Heart left ventricle (tissue), 13 donors: Measurements from ENCODE around the gene CPT1A.

ENCODE experiments used
- POLR2A ChIP-seq, 2 donors: fragments of 450-650 bp; IDR thresholded peaks; one replicate each; pipeline ENCODE4 v1.6.1; 2017; ENCODE audit warnings: antibody characterized with exemption in 2 of 2, mild to moderate bottlenecking in 2 of 2, moderate library complexity in 2 of 2
- TF ChIP-seq, protein P1 (sequence below), 12 donors: fragments of 200-600 bp; sonication (generic) in 4 of 12; IDR thresholded peaks; one replicate each; pipeline versions ENCODE4 v1.5.0 to v1.8.0; 2018 to 2022; ENCODE audit warnings: antibody characterized with exemption in 12 of 12, mild to moderate bottlenecking in 5 of 12
- donor health status: ischemic (EF 13 %, LVEDD 7.1; RV severe dilation, severe dysfunction).
- donor health status: DM: no; HTN: yes; CAD: no.
- donor health status: DM: no; HTN: no; CAD: no.
- donor health status: ischemic (EF 25% LVEDD 6.9; RV normal size, moderate dysfunction).
- donor health status: ischemic (EF 25% LVEDD 5.7; RV mildly dilated, moderate dysfunction).
- donor health status: ischemic (EF 35%, LVEDD 5.7; RV mildly dilated, moderate dysfunction).
- donor health status: nonischemic (EF 11% LVEDD 7.7; RV severe dilation, severe dysfunction).
- donor health status: DM: yes; HTN: yes; CAD: no.
- donor health status: PGD.
- donor health status: ischemic (EF 29% LVEDD 5.4; RV normal size, mild dysfunction).
- donor health status: nonischemic (EF 23%, LVEDD 6.1; RV moderate dilation, normal function).

DNA sequence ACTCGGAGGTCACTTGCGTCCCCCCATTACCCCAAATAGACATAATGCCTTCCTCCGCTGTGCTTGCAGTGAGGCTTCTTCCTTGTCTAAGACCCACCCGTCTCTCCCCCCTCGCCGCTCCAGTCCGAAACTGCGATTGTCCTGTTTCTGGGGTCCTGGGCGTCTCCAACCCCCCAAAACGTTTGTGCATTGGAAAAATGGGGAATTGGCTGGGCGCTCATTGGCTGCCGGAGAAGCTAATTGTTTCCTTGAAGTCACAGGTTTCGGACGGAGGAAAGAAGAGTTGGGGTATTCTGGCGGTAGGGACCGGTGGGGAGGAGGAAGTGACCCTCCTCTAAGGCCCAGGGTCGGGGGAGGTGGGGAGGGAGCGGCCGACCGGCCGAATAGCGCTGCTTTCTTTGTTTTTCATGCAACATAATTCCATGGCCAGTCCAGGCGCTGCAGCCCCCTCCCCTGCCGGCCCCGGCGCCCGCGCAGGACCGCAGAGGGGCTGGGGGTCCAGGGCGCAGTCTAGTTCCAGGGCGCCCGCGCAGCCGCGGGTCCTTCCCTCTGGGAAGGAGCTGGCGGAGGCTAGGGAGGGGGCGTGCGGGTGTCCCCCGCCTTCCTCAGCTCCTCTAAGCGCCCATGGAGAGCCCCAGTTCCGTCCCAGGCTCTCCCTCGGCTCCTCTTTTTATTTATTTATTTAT is 12.7 kb upstream of the CPT1A start:
- no peak for TF ChIP-seq POLR2A (IDR thresholded peaks at IDR 0.05)
- TF ChIP-seq, protein P1, sequence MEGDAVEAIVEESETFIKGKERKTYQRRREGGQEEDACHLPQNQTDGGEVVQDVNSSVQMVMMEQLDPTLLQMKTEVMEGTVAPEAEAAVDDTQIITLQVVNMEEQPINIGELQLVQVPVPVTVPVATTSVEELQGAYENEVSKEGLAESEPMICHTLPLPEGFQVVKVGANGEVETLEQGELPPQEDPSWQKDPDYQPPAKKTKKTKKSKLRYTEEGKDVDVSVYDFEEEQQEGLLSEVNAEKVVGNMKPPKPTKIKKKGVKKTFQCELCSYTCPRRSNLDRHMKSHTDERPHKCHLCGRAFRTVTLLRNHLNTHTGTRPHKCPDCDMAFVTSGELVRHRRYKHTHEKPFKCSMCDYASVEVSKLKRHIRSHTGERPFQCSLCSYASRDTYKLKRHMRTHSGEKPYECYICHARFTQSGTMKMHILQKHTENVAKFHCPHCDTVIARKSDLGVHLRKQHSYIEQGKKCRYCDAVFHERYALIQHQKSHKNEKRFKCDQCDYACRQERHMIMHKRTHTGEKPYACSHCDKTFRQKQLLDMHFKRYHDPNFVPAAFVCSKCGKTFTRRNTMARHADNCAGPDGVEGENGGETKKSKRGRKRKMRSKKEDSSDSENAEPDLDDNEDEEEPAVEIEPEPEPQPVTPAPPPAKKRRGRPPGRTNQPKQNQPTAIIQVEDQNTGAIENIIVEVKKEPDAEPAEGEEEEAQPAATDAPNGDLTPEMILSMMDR (IDR thresholded peaks at IDR 0.05), result no peak
